Measurements from ENCODE around the gene FAM193B.

FAM193B gene

GRCh38 chr5:177513500-177513899 is 40.9 kb downstream of the FAM193B start:
- Histone ChIP-seq H3K36me3 (ENCODE audit: insufficient read depth, low read length) (peaks cover 59% of the 10 kb centered on the region), H3K4me1 (ENCODE audit: insufficient read depth, low read length) (peaks cover 20% of the 10 kb centered on the region), H2AFZ (ENCODE audit: low read depth, low read length) (no peak overlapping the region), H3K9me3 (ENCODE audit: low read length) (no peaks in the 10 kb centered on the region), H3K27me3 (ENCODE audit: insufficient read depth, low read length) (no peaks in the 10 kb centered on the region), H3K4me3 (ENCODE audit: low read length) (no peak overlapping the region)

DNA sequence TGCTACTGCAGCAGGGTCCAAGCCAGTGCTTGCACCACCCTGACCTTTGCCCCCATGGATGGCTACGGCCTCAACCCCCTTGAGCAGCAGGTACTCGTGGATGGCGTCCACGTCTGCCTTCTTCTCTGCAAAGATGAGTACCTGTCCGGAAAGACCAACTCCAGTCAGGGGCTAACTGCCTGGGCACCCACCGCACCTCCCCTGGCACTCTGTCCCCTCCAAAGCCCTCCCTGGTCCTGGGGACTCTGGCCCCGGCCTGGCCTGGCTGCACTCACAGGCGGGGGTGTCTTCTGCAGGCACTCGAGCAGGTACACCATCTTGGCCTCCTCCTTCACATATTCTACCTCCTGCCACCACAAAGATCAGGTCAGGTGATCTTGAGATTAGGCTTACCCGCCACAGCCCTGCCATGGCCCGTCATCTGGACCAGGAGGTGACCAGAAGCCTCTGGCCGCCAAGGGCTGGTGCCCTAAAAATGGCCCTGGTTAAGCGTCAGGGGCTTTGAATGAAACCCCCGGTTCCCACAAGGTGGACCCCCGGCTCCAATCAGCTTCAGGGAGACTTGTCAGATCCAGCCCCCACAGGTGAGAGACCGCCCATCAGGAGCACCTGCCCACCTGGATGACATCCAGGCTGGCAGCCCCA is 41.5 kb downstream of the FAM193B start:
- Histone ChIP-seq H2AFZ (ENCODE audit: low read depth, low read length) (no peak overlapping the region), H3K4me3 (ENCODE audit: low read length) (no peak overlapping the region), H3K36me3 (ENCODE audit: insufficient read depth, low read length) (peaks cover 59% of the 10 kb centered on the region), H3K4me1 (ENCODE audit: insufficient read depth, low read length) (peaks cover 23% of the 10 kb centered on the region), H3K27me3 (ENCODE audit: insufficient read depth, low read length) (no peaks in the 10 kb centered on the region), H3K9me3 (ENCODE audit: low read length) (no peaks in the 10 kb centered on the region)

DNA sequence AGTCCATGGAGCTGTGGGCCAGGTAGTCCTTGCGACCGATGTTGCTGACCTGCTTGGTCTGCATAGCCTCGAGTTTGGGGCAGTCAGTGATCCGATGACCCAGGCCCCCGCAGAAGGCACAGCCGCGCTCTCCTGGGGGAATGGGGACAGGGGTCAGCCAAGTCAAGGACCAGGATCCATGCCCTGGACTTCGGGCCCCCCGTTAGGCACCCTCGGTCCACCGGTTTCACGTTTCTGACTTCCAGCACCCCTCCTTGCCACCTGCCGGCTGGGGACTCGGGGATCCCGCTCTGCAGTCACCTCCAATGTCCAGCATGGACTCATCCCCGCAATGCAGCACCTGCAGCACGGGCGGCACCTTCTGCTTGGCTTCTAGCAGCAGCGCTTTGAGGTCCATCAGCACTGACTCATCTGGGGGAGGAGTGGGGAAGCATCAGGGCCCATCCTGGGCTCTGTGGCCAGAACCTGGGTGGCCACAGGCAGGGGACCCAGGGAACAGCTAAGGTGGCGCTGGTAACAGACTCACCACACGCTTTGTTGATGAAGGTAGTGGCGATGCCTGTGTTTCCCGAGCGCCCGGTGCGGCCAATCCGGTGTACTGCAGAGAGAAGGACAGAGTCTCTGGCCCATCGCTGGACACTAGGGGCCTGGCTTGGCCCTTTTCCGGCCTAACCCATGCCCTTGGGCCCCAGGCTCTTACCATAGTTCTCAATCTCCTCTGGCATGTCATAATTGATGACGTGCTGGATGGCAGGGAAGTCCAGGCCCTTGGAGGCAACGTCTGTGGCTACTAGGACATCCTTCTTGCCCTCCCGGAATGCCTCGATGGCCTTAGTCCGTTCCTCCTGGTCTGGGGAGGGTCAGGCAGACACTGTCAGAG is 42.3 kb downstream of the FAM193B start:
- Histone ChIP-seq H3K4me1 (ENCODE audit: insufficient read depth, low read length) (peaks cover 23% of the 10 kb centered on the region), H3K4me3 (ENCODE audit: low read length) (no peak overlapping the region), H3K27me3 (ENCODE audit: insufficient read depth, low read length) (no peaks in the 10 kb centered on the region), H3K9me3 (ENCODE audit: low read length) (no peaks in the 10 kb centered on the region), H2AFZ (ENCODE audit: low read depth, low read length) (no peak overlapping the region), H3K36me3 (ENCODE audit: insufficient read depth, low read length) (peaks cover 59% of the 10 kb centered on the region)

DNA sequence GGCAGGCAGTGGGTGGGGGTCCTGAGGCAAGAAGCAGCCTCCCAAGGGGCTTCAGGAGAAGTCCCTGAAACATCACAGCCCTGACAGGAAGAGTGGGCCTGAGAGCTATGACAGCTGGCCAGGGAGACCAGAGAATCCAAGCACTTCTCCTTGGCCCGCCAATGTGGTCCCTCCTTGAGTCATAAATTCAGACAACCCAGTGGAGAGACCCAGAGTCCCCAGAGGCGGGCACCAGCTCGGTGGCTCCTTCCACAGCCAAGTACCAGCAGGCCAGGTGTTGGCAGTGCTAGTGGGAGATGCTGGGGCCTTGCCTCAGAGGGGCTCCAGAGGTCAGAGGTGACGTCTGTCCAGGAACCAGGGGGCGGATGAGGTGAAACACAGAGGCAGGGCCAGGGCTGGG is 43.2 kb downstream of the FAM193B start:
- Histone ChIP-seq H3K9me3 (ENCODE audit: low read length) (no peaks in the 10 kb centered on the region), H3K27me3 (ENCODE audit: insufficient read depth, low read length) (no peaks in the 10 kb centered on the region), H2AFZ (ENCODE audit: low read depth, low read length) (no peak overlapping the region), H3K4me1 (ENCODE audit: insufficient read depth, low read length) (peaks cover 22% of the 10 kb centered on the region), H3K36me3 (ENCODE audit: insufficient read depth, low read length) (peaks cover 59% of the 10 kb centered on the region), H3K4me3 (ENCODE audit: low read length) (no peak overlapping the region)

- H2AFZ ChIP-seq (ENCODE audit: low read depth, low read length), result no peak overlapping the region
- H3K9me3 ChIP-seq (ENCODE audit: low read length), result no peaks in the 10 kb centered on the region
- peaks cover 57% of the 10 kb centered on the region for H3K36me3 ChIP-seq (ENCODE audit: insufficient read depth, low read length)
- no peaks in the 10 kb centered on the region for H3K27me3 ChIP-seq (ENCODE audit: insufficient read depth, low read length)
- no peak overlapping the region for H3K4me3 ChIP-seq (ENCODE audit: low read length)
- H3K4me1 ChIP-seq (ENCODE audit: insufficient read depth, low read length), result peaks cover 16% of the 10 kb centered on the region
Measured at GRCh38 chr5:177510567-177511053, 43.8 kb downstream of the FAM193B start.

- H3K9me3 ChIP-seq (ENCODE audit: low read length), result no peaks in the 10 kb centered on the region
- no peaks in the 10 kb centered on the region for H3K27me3 ChIP-seq (ENCODE audit: insufficient read depth, low read length)
- no peak overlapping the region for H3K4me3 ChIP-seq (ENCODE audit: low read length)
- H3K36me3 ChIP-seq (ENCODE audit: insufficient read depth, low read length), result peaks cover 51% of the 10 kb centered on the region
- H3K4me1 ChIP-seq (ENCODE audit: insufficient read depth, low read length), result peaks cover 13% of the 10 kb centered on the region
- H2AFZ ChIP-seq (ENCODE audit: low read depth, low read length), result no peak overlapping the region
Measured at GRCh38 chr5:177509991-177510566, 44.3 kb downstream of the FAM193B start.

DNA sequence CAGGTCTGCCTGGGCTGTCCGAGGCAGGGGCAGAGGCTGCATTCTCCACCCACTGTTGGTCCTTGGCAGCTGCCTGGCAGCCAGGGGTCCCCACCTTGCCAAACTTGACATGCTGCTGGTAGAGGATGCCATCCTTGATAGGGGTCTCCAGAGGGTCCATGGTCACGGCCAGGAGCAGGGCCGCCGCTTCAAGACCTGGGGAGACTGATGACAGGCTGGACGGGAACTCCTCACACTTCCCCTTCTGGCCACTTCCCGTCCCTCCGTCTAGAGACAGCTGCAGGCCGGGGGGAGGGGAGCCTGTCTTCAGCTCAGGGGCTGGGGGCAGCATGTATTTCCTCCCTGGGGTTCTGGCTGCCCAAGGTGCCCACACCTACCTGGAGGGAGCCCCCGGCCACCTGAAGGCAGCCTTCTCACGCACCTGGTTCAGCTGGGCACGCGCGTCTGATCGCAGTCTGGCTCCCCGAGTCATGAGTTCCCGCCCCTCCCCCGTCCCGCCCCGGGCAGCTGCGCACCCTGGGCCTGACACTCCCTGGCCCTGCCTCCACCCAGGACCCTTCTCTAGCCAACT is 44.9 kb downstream of the FAM193B start, which contains the start of gene DOK3:
Gene DOK3, minus strand, starts transcription at position 446 of the 571 bp plus-strand sequence. Its CDS starts 286 bp downstream, at position 160.
- Histone ChIP-seq H3K36me3 (ENCODE audit: insufficient read depth, low read length) (peaks cover 46% of the 10 kb centered on the region), H3K9me3 (ENCODE audit: low read length) (no peaks in the 10 kb centered on the region), H3K27me3 (ENCODE audit: insufficient read depth, low read length) (no peaks in the 10 kb centered on the region), H3K4me1 (ENCODE audit: insufficient read depth, low read length) (peaks cover 13% of the 10 kb centered on the region), H2AFZ (ENCODE audit: low read depth, low read length) (no peak within 1 kb of the TSS), H3K4me3 (ENCODE audit: low read length) (no peak within 1 kb of the TSS)

DNA sequence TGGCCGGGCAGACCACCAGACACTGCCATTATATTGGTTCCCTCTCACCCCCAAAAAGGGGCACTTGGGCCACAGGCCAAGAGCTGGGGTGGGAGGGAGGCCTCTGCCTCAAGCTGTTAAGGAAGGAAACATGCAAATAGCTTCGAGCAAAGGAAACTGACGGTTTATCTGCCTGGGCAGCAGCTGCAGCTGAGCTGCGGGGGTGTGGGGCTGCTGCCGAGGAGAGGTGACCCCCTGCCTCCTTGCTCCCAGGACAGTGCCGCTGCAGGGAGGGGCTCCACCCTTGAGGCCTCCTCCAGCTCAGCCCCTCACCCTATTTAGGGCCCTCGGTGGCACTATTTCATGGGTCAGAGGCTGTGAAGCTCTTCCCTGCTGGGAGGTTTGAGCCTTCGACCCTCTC is 45.5 kb downstream of the FAM193B start:
- peaks cover 39% of the 10 kb centered on the region for H3K36me3 ChIP-seq (ENCODE audit: insufficient read depth, low read length)
- no peaks in the 10 kb centered on the region for H3K9me3 ChIP-seq (ENCODE audit: low read length)
- H2AFZ ChIP-seq (ENCODE audit: low read depth, low read length), result no peak overlapping the region
- peaks cover 13% of the 10 kb centered on the region for H3K4me1 ChIP-seq (ENCODE audit: insufficient read depth, low read length)
- no peaks in the 10 kb centered on the region for H3K27me3 ChIP-seq (ENCODE audit: insufficient read depth, low read length)
- H3K4me3 ChIP-seq (ENCODE audit: low read length), result no peak overlapping the region

- Histone ChIP-seq H3K36me3 (ENCODE audit: insufficient read depth, low read length) (peaks cover 33% of the 10 kb centered on the region), H2AFZ (ENCODE audit: low read depth, low read length) (no peak overlapping the region), H3K4me3 (ENCODE audit: low read length) (no peak overlapping the region), H3K4me1 (ENCODE audit: insufficient read depth, low read length) (peaks cover 13% of the 10 kb centered on the region), H3K27me3 (ENCODE audit: insufficient read depth, low read length) (no peaks in the 10 kb centered on the region), H3K9me3 (ENCODE audit: low read length) (no peaks in the 10 kb centered on the region)
Measured at GRCh38 chr5:177508221-177508611, 46.1 kb downstream of the FAM193B start.

- Histone ChIP-seq H3K9me3 (ENCODE audit: low read length) (no peaks in the 10 kb centered on the region), H2AFZ (ENCODE audit: low read depth, low read length) (no peak overlapping the region), H3K36me3 (ENCODE audit: insufficient read depth, low read length) (peaks cover 28% of the 10 kb centered on the region), H3K4me1 (ENCODE audit: insufficient read depth, low read length) (peaks cover 15% of the 10 kb centered on the region), H3K27me3 (ENCODE audit: insufficient read depth, low read length) (no peaks in the 10 kb centered on the region), H3K4me3 (ENCODE audit: low read length) (no peak overlapping the region)
Measured at GRCh38 chr5:177507596-177508220, 46.7 kb downstream of the FAM193B start.

DNA sequence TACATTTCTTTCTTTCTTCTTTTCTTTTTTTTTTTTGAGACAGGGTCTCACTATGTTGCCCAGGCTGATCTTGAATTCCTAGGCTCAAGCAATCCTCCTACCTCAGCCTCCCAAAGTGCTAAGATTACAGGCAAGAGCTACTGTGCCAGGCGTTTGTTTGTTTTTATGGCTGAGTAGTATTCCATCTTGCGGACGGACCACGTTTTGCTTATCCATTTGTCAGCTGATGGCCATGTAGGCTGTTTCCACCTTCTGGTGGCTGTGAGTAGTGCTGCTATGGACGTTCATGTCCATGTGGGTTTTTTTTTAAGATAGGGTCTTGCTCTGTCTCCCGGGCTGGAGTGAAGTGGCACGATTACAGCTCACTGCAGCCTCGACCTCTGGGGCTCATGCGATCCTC is 47.2 kb downstream of the FAM193B start:
- Histone ChIP-seq H3K9me3 (ENCODE audit: low read length) (no peaks in the 10 kb centered on the region), H3K27me3 (ENCODE audit: insufficient read depth, low read length) (no peaks in the 10 kb centered on the region), H3K4me3 (ENCODE audit: low read length) (no peak overlapping the region), H3K36me3 (ENCODE audit: insufficient read depth, low read length) (peaks cover 23% of the 10 kb centered on the region), H2AFZ (ENCODE audit: low read depth, low read length) (no peak overlapping the region), H3K4me1 (ENCODE audit: insufficient read depth, low read length) (peaks cover 20% of the 10 kb centered on the region)

- no peaks in the 10 kb centered on the region for H3K9me3 ChIP-seq (ENCODE audit: low read length)
Measured at GRCh38 chr5:177505075-177505474, 49.3 kb downstream of the FAM193B start.

More at GRCh38 chr5:177505075-177505474, 49.3 kb downstream of the FAM193B start:
- H3K4me3 ChIP-seq (ENCODE audit: low read length), result no peak overlapping the region
- H3K4me1 ChIP-seq (ENCODE audit: insufficient read depth, low read length), result peaks cover 37% of the 10 kb centered on the region
- peaks cover 2% of the 10 kb centered on the region for H3K36me3 ChIP-seq (ENCODE audit: insufficient read depth, low read length)
- H3K27me3 ChIP-seq (ENCODE audit: insufficient read depth, low read length), result no peaks in the 10 kb centered on the region
- no peak overlapping the region for H2AFZ ChIP-seq (ENCODE audit: low read depth, low read length)

Measured in neuron (in vitro differentiated cells).